HepG2 (cell line): ENCODE results near the gene TSTD2.

ENCODE experiments used
- CBX1 ChIP-seq: IDR thresholded peaks from one replicate; pipeline ENCODE4 v1.6.1; 2016; ENCODE audit warnings: antibody characterized with exemption, low read depth
- FOXP1 ChIP-seq, 2 experiments: fragments of 450-650 bp in 1 of 2; IDR thresholded peaks; 2 replicates each; pipeline ENCODE4 v1.6.1; 2017 to 2018; ENCODE audit warnings: antibody characterized with exemption in 1 of 2
- JUN ChIP-seq: sonication (generic); formaldehyde crosslinking; IDR thresholded peaks from 2 replicates; pipeline ENCODE4 v1.4.0; 2020; ENCODE audit warnings: mild to moderate bottlenecking, missing genetic modification reagents
- SMARCC2 ChIP-seq: fragments of 450-650 bp; IDR thresholded peaks from 2 replicates; pipeline ENCODE4 v1.6.1; 2017; ENCODE audit warnings: antibody characterized with exemption, mild to moderate bottlenecking
- ZNF30 ChIP-seq: sonication (generic); formaldehyde crosslinking; IDR thresholded peaks from 2 replicates; pipeline ENCODE4 v1.5.0; 2020; ENCODE audit warnings: mild to moderate bottlenecking, missing genetic modification reagents
- ZNF34 ChIP-seq: sonication (generic); formaldehyde crosslinking; IDR thresholded peaks from 2 replicates; pipeline ENCODE4 v1.4.0; 2020; ENCODE audit warnings: mild to moderate bottlenecking, missing genetic modification reagents, borderline replicate concordance
- ZNF672 ChIP-seq: sonication (generic); formaldehyde crosslinking; IDR thresholded peaks from 2 replicates; pipeline ENCODE4 v1.8.1; 2022; ENCODE audit warnings: missing genetic modification reagents
- ZNF83 ChIP-seq: sonication (generic); formaldehyde crosslinking; IDR thresholded peaks from 2 replicates; pipeline ENCODE4 v1.4.0; 2020; ENCODE audit warnings: missing genetic modification reagents, mild to moderate bottlenecking, borderline replicate concordance

DNA sequence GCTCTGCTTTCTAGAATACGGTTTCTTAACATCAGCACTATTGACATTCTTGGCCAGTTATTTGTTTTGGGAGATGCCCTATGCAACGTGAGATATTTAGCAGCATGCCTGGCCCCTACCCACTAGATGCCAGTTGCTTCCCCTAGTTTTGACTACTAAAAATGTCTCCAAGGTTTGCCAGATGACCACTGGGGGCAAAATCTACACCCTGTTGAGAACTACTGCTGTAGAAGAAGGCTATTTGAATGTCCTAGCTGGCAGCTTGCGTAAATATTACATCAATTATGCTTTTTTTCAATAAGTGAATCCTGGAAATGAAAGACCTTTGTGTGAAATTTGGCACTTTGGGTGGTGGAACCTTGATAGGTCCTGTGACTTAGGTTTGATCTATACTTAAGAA, 5.5 kb upstream of the TSTD2 start:
- TF ChIP-seq ZNF30 (CRISPR knock-in tag) (no peak), CBX1 (no peak), ZNF34 (no peak), FOXP1 (IDR thresholded peaks at IDR 0.05) (no peak), FOXP1 (CRISPR knock-in tag; IDR thresholded peaks at IDR 0.05) (no peak), ZNF672 (CRISPR knock-in tag) (no peak), ZNF83 (no peak), SMARCC2 (no peak), JUN (CRISPR knock-in tag) (no peak)
